ENCODE data around the gene HOXD12. TPM values are rescaled to one million over a fixed set of nuclear protein-coding genes. Genes with fewer than 3 reads are reported as not detected.
A peak's percentile ranks its signal among the peaks of the same experiment; 100 is the strongest.

Gene HOXD12
- total RNA-seq, 1 experiment from 2014 or later, result 0.42 TPM

GRCh38 chr2:176134035-176134434, 34.4 kb downstream of the HOXD12 start:
- DNase-seq (ENCODE audit: low read depth, low spot score), result no peak
- in situ Hi-C loops (cut with HindIII; ENCODE audit: low pct_unique_long_range_greater_than_20kb, low sequenced_read_pairs), result no loop called here

GRCh38 chr2:176135035-176135440, 35.4 kb downstream of the HOXD12 start:
- peak; percentile 38 for DNase-seq (ENCODE audit: low read depth, low spot score)
- in situ Hi-C loops (cut with HindIII; ENCODE audit: low pct_unique_long_range_greater_than_20kb, low sequenced_read_pairs), result no loop called here

GRCh38 chr2:176136374-176137251, 37.0 kb downstream of the HOXD12 start:
- DNase-seq (ENCODE audit: low read depth, low spot score), result peak; percentile 26
- in situ Hi-C loops (cut with HindIII; ENCODE audit: low pct_unique_long_range_greater_than_20kb, low sequenced_read_pairs), result no loop called here

- DNase-seq (ENCODE audit: low read depth, low spot score), result no peak
- in situ Hi-C loops (cut with HindIII; ENCODE audit: low pct_unique_long_range_greater_than_20kb, low sequenced_read_pairs), result no loop called here
Observed at GRCh38 chr2:176137252-176137580, 37.6 kb downstream of the HOXD12 start.

- in situ Hi-C loops (cut with HindIII; ENCODE audit: low pct_unique_long_range_greater_than_20kb, low sequenced_read_pairs), result no loop called here
- DNase-seq (ENCODE audit: low read depth, low spot score), result no peak
Observed at GRCh38 chr2:176137906-176138305, 38.3 kb downstream of the HOXD12 start.

GRCh38 chr2:176138526-176138922, 38.9 kb downstream of the HOXD12 start:
- in situ Hi-C loops (cut with HindIII; ENCODE audit: low pct_unique_long_range_greater_than_20kb, low sequenced_read_pairs), result no loop called here
- no peak for DNase-seq (ENCODE audit: low read depth, low spot score)

GRCh38 chr2:176138923-176139660, 39.5 kb downstream of the HOXD12 start:
- DNase-seq (ENCODE audit: low read depth, low spot score), result no peak
- in situ Hi-C loops (cut with HindIII; ENCODE audit: low pct_unique_long_range_greater_than_20kb, low sequenced_read_pairs), result no loop called here

GRCh38 chr2:176139661-176140512, 40.3 kb downstream of the HOXD12 start:
- no peak for DNase-seq (ENCODE audit: low read depth, low spot score)
- in situ Hi-C loops (cut with HindIII; ENCODE audit: low pct_unique_long_range_greater_than_20kb, low sequenced_read_pairs), result no loop called here

- in situ Hi-C loops (cut with HindIII; ENCODE audit: low pct_unique_long_range_greater_than_20kb, low sequenced_read_pairs), result no loop called here
- DNase-seq (ENCODE audit: low read depth, low spot score), result peak; percentile 80
Observed at GRCh38 chr2:176140513-176141317, 41.1 kb downstream of the HOXD12 start.

GRCh38 chr2:176142281-176142680, 42.7 kb downstream of the HOXD12 start:
- in situ Hi-C loops (cut with HindIII; ENCODE audit: low pct_unique_long_range_greater_than_20kb, low sequenced_read_pairs), result no loop called here
- DNase-seq (ENCODE audit: low read depth, low spot score), result no peak

GRCh38 chr2:176145085-176145969, 45.7 kb downstream of the HOXD12 start:
- in situ Hi-C loops (cut with HindIII; ENCODE audit: low pct_unique_long_range_greater_than_20kb, low sequenced_read_pairs), result no loop called here
- DNase-seq (ENCODE audit: low read depth, low spot score), result no peak

- no peak for DNase-seq (ENCODE audit: low read depth, low spot score)
- in situ Hi-C loops (cut with HindIII; ENCODE audit: low pct_unique_long_range_greater_than_20kb, low sequenced_read_pairs), result no loop called here
Observed at GRCh38 chr2:176146101-176146500, 46.5 kb downstream of the HOXD12 start.

GRCh38 chr2:176146645-176147044, 47.0 kb downstream of the HOXD12 start:
- in situ Hi-C loops (cut with HindIII; ENCODE audit: low pct_unique_long_range_greater_than_20kb, low sequenced_read_pairs), result no loop called here
- DNase-seq (ENCODE audit: low read depth, low spot score), result no peak

GRCh38 chr2:176147210-176147799, 47.7 kb downstream of the HOXD12 start:
- DNase-seq (ENCODE audit: low read depth, low spot score), result no peak
- in situ Hi-C loops (cut with HindIII; ENCODE audit: low pct_unique_long_range_greater_than_20kb, low sequenced_read_pairs), result no loop called here

- in situ Hi-C loops (cut with HindIII; ENCODE audit: low pct_unique_long_range_greater_than_20kb, low sequenced_read_pairs), result no loop called here
- no peak for DNase-seq (ENCODE audit: low read depth, low spot score)
Observed at GRCh38 chr2:176147800-176148496, 48.4 kb downstream of the HOXD12 start.
